CD4-positive, CD25-positive, alpha-beta regulatory T cell (primary cell): ENCODE data around the gene POLE4. TPM values are rescaled to one million over a fixed set of nuclear protein-coding genes. Genes with fewer than 3 reads are reported as not detected.

Source experiments
- polyA plus RNA-seq, 4 donors: library from polyadenylated mRNA; unstranded; fragments of 300-500 nt; fragmentation: Illumina TruSeq; gene quantifications; one replicate each; pipeline ENCODE4 v1.2.3, GENCODE V29; 2021
- total RNA-seq: library from RNA; stranded (reverse); gene quantifications from one replicate; pipeline ENCODE4 v1.2.3, GENCODE V29; 2022

POLE4 gene
- total and polyA plus RNA-seq, 5 donors from 2014 or later = 42.3 to 157 (median 128) TPM

Other genes starting within 250 kb of the POLE4 start
- 11.4 TPM for gene HK2, start 124.5 kb upstream of the POLE4 start, total RNA-seq
- 1 to 10 TPM; 2.7 to 5.6 (median 4.1) TPM for gene HK2, start 124.5 kb upstream of the POLE4 start, polyA plus RNA-seq
- not detected for gene TACR1, start 240.9 kb downstream of the POLE4 start, total RNA-seq
- under 1 TPM in 1 of 4 donors, not detected in 3; 0.09 TPM for gene TACR1, start 240.9 kb downstream of the POLE4 start, polyA plus RNA-seq